Spleen (tissue), 11 donors: Measurements from ENCODE around the gene PPP2R5C. TPM values are rescaled to one million over a fixed set of nuclear protein-coding genes. Genes with fewer than 3 reads are reported as not detected.

Source experiments
- DNase-seq: peaks from one replicate; pipeline ENCODE4 v3.0.0-alpha.2; 2020
- H3K27ac ChIP-seq, 8 donors: fragments of 200-600 bp; sonication (generic) in 7 of 8; 1 replicate in 4 of 8; 2 replicates in 4 of 8; pipeline versions ENCODE4 v1.5.0 to v1.8.0; 2016 to 2021; ENCODE audit warnings: inconsistent platforms in 4 of 8, mild to moderate bottlenecking in 4 of 8, moderate library complexity in 1 of 8
- H3K27me3 ChIP-seq, 7 donors: fragments of 200-600 bp; sonication (generic) in 6 of 7; replicated peaks in 1 of 7; 1 replicate in 4 of 7; 2 replicates in 3 of 7; pipeline versions ENCODE4 v1.5.0 to v1.8.0; 2016 to 2021; ENCODE audit warnings: inconsistent platforms in 3 of 7, mild to moderate bottlenecking in 1 of 7
- H3K36me3 ChIP-seq, 6 donors: fragments of 200-600 bp; sonication (generic) in 5 of 6; 1 replicate in 4 of 6; 2 replicates in 2 of 6; pipeline versions ENCODE4 v1.5.0 to v1.8.0; 2016 to 2021; ENCODE audit warnings: inconsistent platforms in 2 of 6
- H3K4me1 ChIP-seq, 6 donors: fragments of 200-600 bp; sonication (generic) in 5 of 6; 1 replicate in 3 of 6; 2 replicates in 3 of 6; pipeline versions ENCODE4 v1.5.0 to v1.8.0; 2016 to 2021; ENCODE audit warnings: inconsistent platforms in 3 of 6
- H3K4me3 ChIP-seq, 8 donors: fragments of 200-600 bp; sonication (generic) in 7 of 8; 1 replicate in 4 of 8; 2 replicates in 4 of 8; pipeline versions ENCODE4 v1.5.0 to v1.8.0; 2016 to 2021; ENCODE audit warnings: inconsistent platforms in 4 of 8, mild to moderate bottlenecking in 4 of 8, moderate library complexity in 2 of 8
- H3K9me3 ChIP-seq, 8 donors: fragments of 200-600 bp; sonication (generic) in 7 of 8; 1 replicate in 4 of 8; 2 replicates in 4 of 8; pipeline versions ENCODE4 v1.5.0 to v1.8.0; 2016 to 2021; ENCODE audit warnings: inconsistent platforms in 4 of 8
- CTCF ChIP-seq, 11 experiments: fragments of 200-600 bp in 7 of 11; fragments of 450-650 bp in 4 of 11; sonication (generic) in 4 of 11; IDR thresholded peaks in 8 of 11; conservative IDR thresholded peaks in 3 of 11; 1 replicate in 7 of 11; 2 replicates in 4 of 11; pipeline versions ENCODE4 v1.4.0 to v1.8.0; 2016 to 2021; ENCODE audit warnings: antibody characterized with exemption in 11 of 11, inconsistent platforms in 4 of 11, mild to moderate bottlenecking in 1 of 11
- POLR2A ChIP-seq, 3 donors: fragments of 450-650 bp; IDR thresholded peaks; one replicate each; pipeline ENCODE4 v1.5.1; 2017; ENCODE audit warnings: antibody characterized with exemption in 3 of 3, mild to moderate bottlenecking in 1 of 3
- POLR2AphosphoS5 ChIP-seq, 3 donors: sonication (generic); formaldehyde crosslinking; IDR thresholded peaks; one replicate each; pipeline ENCODE4 v1.5.1; 2017; ENCODE audit warnings: antibody characterized with exemption in 3 of 3
- WGBS, 5 donors: extraction: QIAGEN DNeasy Blood & Tissue Kit in 3 of 5; methylation state at CpG; one replicate each; pipeline versions ENCODE4 v1.1.5 to v1.1.7; 2013 to 2018; 5-methylcytosine and 5-hydroxymethylcytosine counted together
- intact Hi-C: fragments of 100-400 bp; cut with DNase I; formaldehyde crosslinking; loops from one replicate; pipeline ENCODE4 v1.15.0; 2023; ENCODE audit warnings: low total_unique reads
- polyA plus RNA-seq, 3 donors: library from polyadenylated mRNA; stranded (reverse); fragments of 200-250 nt; gene quantifications; one replicate each; pipeline ENCODE4 v1.2.1, GENCODE V29; 2013
- total RNA-seq, 7 donors: library from RNA; depleted of rRNA in 3 of 7; stranded (reverse); fragments of >200 nt in 3 of 7; fragmentation: NEBNext Ultra II Directional in 4 of 7; extraction: Animal tissue kit (Norgen Biotek cat#: 25700) in 4 of 7; gene quantifications; one replicate each; pipeline versions ENCODE4 v1.1.0 to v1.2.1, GENCODE V29; 2016 to 2021
- donor health status: healthy with polysubstance abuse.
- donor health status: DM: no; HTN: no; CAD: no; lungs with moderate emphysema.
- donor health status: DM: no; HTN: no; CAD: no.
- donor health status: Bipolar disorder and iron deficiency.
- donor health status: healthy.
- donor health status: DM: no; HTN: no; CAD: no.
- donor health status: DM: yes; HTN: yes; CAD: no.

Gene PPP2R5C
- total and polyA plus RNA-seq, 10 donors, result 80.8 to 322 (median 198) TPM

DNA sequence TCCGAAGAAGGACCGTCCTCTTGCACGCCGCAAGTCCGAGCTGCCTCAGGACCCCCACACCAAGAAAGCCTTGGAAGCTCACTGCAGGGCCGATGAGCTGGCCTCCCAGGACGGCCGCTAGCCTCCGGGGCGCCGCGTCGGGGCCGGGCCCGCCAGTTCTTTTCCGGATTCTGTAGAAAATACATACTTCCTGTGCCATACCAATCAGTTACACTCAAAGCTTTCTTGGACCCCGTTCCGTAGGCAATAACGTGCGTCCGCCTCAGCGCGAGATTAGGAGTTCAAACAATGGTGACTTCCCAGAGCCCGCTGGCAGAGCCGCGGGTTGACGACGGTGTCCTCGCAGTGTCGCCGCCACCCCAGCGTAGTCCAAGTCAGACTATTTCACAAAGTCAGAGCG is 163.6 kb downstream of the PPP2R5C start:
- intact Hi-C loops, result no loop called here
- Histone ChIP-seq H3K27ac (no peak overlapping the region), H3K4me3 (no peak overlapping the region), H3K4me1 (peaks cover 0 to 12% (median 2%) of the 10 kb centered on the region in 6 donors), H3K27me3 (no peaks in the 10 kb centered on the region), H3K36me3 (peaks cover 2 to 92% (median 46%) of the 10 kb centered on the region in 6 donors), H3K9me3 (no peaks in the 10 kb centered on the region)
- TF ChIP-seq POLR2A (IDR thresholded peaks at IDR 0.05), result no peak
- TF ChIP-seq CTCF (IDR thresholded peaks at IDR 0.05 in 8 of 11, conservative IDR thresholded peaks at IDR 0.05 in 3 of 11), result no peak
- TF ChIP-seq POLR2AphosphoS5 (IDR thresholded peaks at IDR 0.05), result no peak
- 97 to 99% (median 98%) methylated on average over 33 of the region's 33 CpGs for WGBS, 5 donors
- peak; percentile 24 for DNase-seq

DNA sequence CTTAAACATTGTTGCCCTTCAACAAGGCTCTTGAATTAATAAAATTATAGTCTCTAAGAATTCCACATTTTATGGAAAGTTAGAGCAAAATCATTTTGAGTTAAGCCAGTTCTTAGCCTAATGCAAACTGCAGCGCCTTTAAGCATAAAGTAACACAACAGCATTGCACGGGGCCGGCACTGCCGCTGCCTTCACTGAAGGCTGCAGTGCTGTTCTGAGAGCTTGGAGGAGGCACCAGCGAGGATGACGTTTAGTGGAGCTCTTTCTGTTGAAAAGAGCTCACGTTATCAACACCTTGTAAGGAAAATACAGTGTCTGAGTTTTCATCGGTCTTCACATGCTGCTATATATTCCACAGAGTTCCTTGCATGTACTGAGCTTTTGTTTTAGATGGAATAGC is 164.6 kb downstream of the PPP2R5C start:
- Histone ChIP-seq H3K4me3 (no peak overlapping the region), H3K36me3 (peaks cover 2 to 83% (median 40%) of the 10 kb centered on the region in 6 donors), H3K27me3 (no peaks in the 10 kb centered on the region), H3K27ac (no peak overlapping the region), H3K4me1 (peaks cover 0 to 12% (median 2%) of the 10 kb centered on the region in 6 donors), H3K9me3 (no peaks in the 10 kb centered on the region)
- TF ChIP-seq POLR2AphosphoS5 (IDR thresholded peaks at IDR 0.05), result peak in 1 of 3 donors; percentile 26
- TF ChIP-seq POLR2A (IDR thresholded peaks at IDR 0.05), result no peak
- TF ChIP-seq CTCF (IDR thresholded peaks at IDR 0.05 in 8 of 11, conservative IDR thresholded peaks at IDR 0.05 in 3 of 11), result no peak
- WGBS, 5 donors, result 90 to 94% (median 93%) methylated on average over 8 of the region's 8 CpGs
- intact Hi-C loops, result no loop called here
- peak; percentile 41 for DNase-seq

DNA sequence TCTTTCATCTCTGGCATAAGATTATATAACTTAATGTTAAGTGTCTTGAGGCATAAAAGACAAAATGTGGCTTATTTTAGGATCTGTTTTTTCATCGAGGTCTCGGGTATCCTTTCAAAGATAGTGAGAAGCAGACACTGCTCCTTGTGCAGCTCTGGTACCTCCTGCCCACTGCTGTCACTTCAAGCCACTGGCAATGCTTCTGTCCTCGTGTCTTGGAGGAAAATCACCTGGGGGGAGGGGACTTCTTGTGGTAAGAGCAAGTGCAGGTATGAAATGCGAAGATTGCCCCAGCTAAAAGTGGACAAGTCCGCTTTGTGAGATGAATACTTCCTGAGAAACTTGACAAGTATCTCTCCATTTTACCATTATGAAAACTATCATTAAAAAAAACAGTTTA is 165.1 kb downstream of the PPP2R5C start:
- WGBS, 5 donors, result 79 to 91% (median 84%) methylated on average over 5 of the region's 5 CpGs
- Histone ChIP-seq H3K9me3 (no peaks in the 10 kb centered on the region), H3K36me3 (peaks cover 2 to 78% (median 35%) of the 10 kb centered on the region in 6 donors), H3K27ac (no peak overlapping the region), H3K4me3 (no peak overlapping the region), H3K27me3 (no peaks in the 10 kb centered on the region), H3K4me1 (peaks cover 0 to 12% (median 2%) of the 10 kb centered on the region in 6 donors)
- TF ChIP-seq POLR2AphosphoS5 (IDR thresholded peaks at IDR 0.05) (no peak), POLR2A (IDR thresholded peaks at IDR 0.05) (no peak), CTCF (IDR thresholded peaks at IDR 0.05 in 8 of 11, conservative IDR thresholded peaks at IDR 0.05 in 3 of 11) (no peak)
- DNase-seq, result no peak
- intact Hi-C loops, result no loop called here

- intact Hi-C loops, result no loop called here
- peaks cover 2 to 65% (median 25%) of the 10 kb centered on the region in 6 donors for H3K36me3 ChIP-seq
- H3K4me3 ChIP-seq, result no peak overlapping the region
- peak overlapping the region in 7 of 8 donors; percentile 0 to 63 (median 35) for H3K27ac ChIP-seq
- no peaks in the 10 kb centered on the region for H3K27me3 ChIP-seq
- H3K9me3 ChIP-seq, result no peaks in the 10 kb centered on the region
- peak; percentile 79 for DNase-seq
- H3K4me1 ChIP-seq, result peaks cover 0 to 12% (median 2%) of the 10 kb centered on the region in 6 donors
- no peak for TF ChIP-seq CTCF (IDR thresholded peaks at IDR 0.05 in 8 of 11, conservative IDR thresholded peaks at IDR 0.05 in 3 of 11)
- peak; percentile 61 to 75 (median 71) for TF ChIP-seq POLR2AphosphoS5 (IDR thresholded peaks at IDR 0.05)
- 49 to 64% (median 56%) methylated on average over 10 of the region's 10 CpGs for WGBS, 5 donors
Observed at GRCh38 chr14:101927859-101928258, 166.3 kb downstream of the PPP2R5C start.
